MM.1S (cell line): ENCODE data around the gene MTNR1B.

Experiments
- DNase-seq: peaks from one replicate; pipeline ENCODE4 v3.0.0-alpha.2; 2015
- H2AFZ ChIP-seq: fragments of 300-600 bp; sonication (generic); 2 replicates; pipeline ENCODE4 v1.6.0; 2016; ENCODE audit warnings: antibody characterized with exemption, low read length
- H3F3A ChIP-seq: fragments of 300-600 bp; sonication (generic); 2 replicates; pipeline ENCODE4 v1.6.1; 2016; ENCODE audit warnings: mild to moderate bottlenecking, antibody characterized with exemption, low read length, moderate library complexity, mixed read lengths; ENCODE audit not compliant: insufficient read depth
- H3K27ac ChIP-seq: fragments of 300-600 bp; sonication (generic); 2 replicates; pipeline ENCODE4 v1.5.1; 2016; ENCODE audit warnings: mild to moderate bottlenecking, low read length
- H3K27me3 ChIP-seq: fragments of 300-600 bp; sonication (generic); replicated peaks from 2 replicates; pipeline ENCODE4 v1.6.0; 2016; ENCODE audit warnings: low read length; ENCODE audit not compliant: insufficient read depth
- H3K36me3 ChIP-seq: fragments of 300-600 bp; sonication (generic); replicated peaks from 2 replicates; pipeline ENCODE4 v1.6.1; 2016; ENCODE audit warnings: mild to moderate bottlenecking, low read length, mixed read lengths; ENCODE audit not compliant: insufficient read depth
- H3K4me1 ChIP-seq: fragments of 300-600 bp; sonication (generic); 2 replicates; pipeline ENCODE4 v1.6.1; 2016; ENCODE audit warnings: low read length, mixed read lengths
- H3K4me2 ChIP-seq: fragments of 300-600 bp; sonication (generic); 2 replicates; pipeline ENCODE4 v1.6.0; 2016; ENCODE audit warnings: low read depth, low read length
- H3K4me3 ChIP-seq: fragments of 300-600 bp; sonication (generic); 2 replicates; pipeline ENCODE4 v1.5.1; 2016; ENCODE audit warnings: low read length, mixed read lengths
- H3K79me2 ChIP-seq: fragments of 300-600 bp; sonication (generic); 2 replicates; pipeline ENCODE4 v1.6.1; 2016; ENCODE audit warnings: mixed run types, low read length, mixed read lengths
- H3K9ac ChIP-seq: fragments of 300-600 bp; sonication (generic); 2 replicates; pipeline ENCODE4 v1.6.1; 2016; ENCODE audit warnings: low read length, mixed read lengths
- H3K9me2 ChIP-seq: fragments of 300-600 bp; sonication (generic); replicated peaks from 2 replicates; pipeline ENCODE4 v1.6.1; 2016; ENCODE audit warnings: mild to moderate bottlenecking, low read length, mixed read lengths; ENCODE audit not compliant: insufficient read depth
- H3K9me3 ChIP-seq: fragments of 300-600 bp; sonication (generic); replicated peaks from 2 replicates; pipeline ENCODE4 v1.6.1; 2016; ENCODE audit warnings: mild to moderate bottlenecking, low read length, mixed read lengths; ENCODE audit not compliant: insufficient read depth
- H4K20me1 ChIP-seq: fragments of 300-600 bp; sonication (generic); 2 replicates; pipeline ENCODE4 v1.6.1; 2016; ENCODE audit warnings: mild to moderate bottlenecking, low read length, moderate library complexity, mixed read lengths; ENCODE audit not compliant: insufficient read depth
- EZH2 ChIP-seq: fragments of 300-600 bp; sonication (generic); optimal IDR thresholded peaks from 2 replicates; pipeline ENCODE3; 2017; ENCODE audit warnings: low read depth, mild to moderate bottlenecking, antibody characterized with exemption, low read length, mixed read lengths
- EZH2phosphoT487 ChIP-seq: fragments of 300-600 bp; sonication (generic); IDR thresholded peaks from 2 replicates; pipeline ENCODE4 v1.6.1; 2018; ENCODE audit warnings: antibody characterized with exemption, low read length
- TF ChIP-seq, protein P1 (sequence below): fragments of 300-600 bp; sonication (generic); IDR thresholded peaks from 2 replicates; pipeline ENCODE4 v1.5.1; 2016; ENCODE audit warnings: antibody characterized with exemption, low read length, mixed read lengths

The MTNR1B gene

GRCh38 chr11:92967867-92968266, 1.6 kb upstream of the MTNR1B start:
- no peaks in the 10 kb centered on the region for H3F3A ChIP-seq
- H3K79me2 ChIP-seq, result no peaks in the 10 kb centered on the region
- H3K27me3 ChIP-seq, result no peaks in the 10 kb centered on the region
- no peaks in the 10 kb centered on the region for H3K4me1 ChIP-seq
- H3K27ac ChIP-seq, result no peak overlapping the region
- H3K36me3 ChIP-seq, result no peaks in the 10 kb centered on the region
- H3K4me2 ChIP-seq, result no peak overlapping the region
- no peaks in the 10 kb centered on the region for H3K9me2 ChIP-seq
- H4K20me1 ChIP-seq, result no peaks in the 10 kb centered on the region
- DNase-seq, result no peak
- H2AFZ ChIP-seq, result no peak overlapping the region
- no peak for TF ChIP-seq EZH2phosphoT487
- TF ChIP-seq, protein P1, sequence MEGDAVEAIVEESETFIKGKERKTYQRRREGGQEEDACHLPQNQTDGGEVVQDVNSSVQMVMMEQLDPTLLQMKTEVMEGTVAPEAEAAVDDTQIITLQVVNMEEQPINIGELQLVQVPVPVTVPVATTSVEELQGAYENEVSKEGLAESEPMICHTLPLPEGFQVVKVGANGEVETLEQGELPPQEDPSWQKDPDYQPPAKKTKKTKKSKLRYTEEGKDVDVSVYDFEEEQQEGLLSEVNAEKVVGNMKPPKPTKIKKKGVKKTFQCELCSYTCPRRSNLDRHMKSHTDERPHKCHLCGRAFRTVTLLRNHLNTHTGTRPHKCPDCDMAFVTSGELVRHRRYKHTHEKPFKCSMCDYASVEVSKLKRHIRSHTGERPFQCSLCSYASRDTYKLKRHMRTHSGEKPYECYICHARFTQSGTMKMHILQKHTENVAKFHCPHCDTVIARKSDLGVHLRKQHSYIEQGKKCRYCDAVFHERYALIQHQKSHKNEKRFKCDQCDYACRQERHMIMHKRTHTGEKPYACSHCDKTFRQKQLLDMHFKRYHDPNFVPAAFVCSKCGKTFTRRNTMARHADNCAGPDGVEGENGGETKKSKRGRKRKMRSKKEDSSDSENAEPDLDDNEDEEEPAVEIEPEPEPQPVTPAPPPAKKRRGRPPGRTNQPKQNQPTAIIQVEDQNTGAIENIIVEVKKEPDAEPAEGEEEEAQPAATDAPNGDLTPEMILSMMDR, result no peak
- no peak for TF ChIP-seq EZH2
- no peaks in the 10 kb centered on the region for H3K9me3 ChIP-seq
- no peak overlapping the region for H3K9ac ChIP-seq
- no peak overlapping the region for H3K4me3 ChIP-seq

DNA sequence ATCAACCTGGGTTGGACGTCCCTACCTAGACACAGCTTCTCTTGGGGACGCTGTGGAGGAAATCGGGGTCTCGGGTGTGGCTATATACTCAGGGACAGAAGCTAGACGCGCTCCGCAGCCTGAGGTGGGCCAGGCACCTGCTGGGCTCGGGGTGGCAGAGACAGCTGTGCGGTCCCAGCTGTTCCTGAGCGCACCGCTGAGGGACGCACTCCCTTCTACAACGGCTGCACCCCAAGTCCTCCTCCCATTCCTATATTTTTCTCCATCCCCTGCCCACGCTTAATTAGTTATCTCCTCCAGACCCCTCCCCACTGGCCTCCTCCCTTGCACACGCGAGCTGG, 188 bp upstream of the MTNR1B start:
- Histone ChIP-seq H3K79me2 (no peaks in the 10 kb centered on the region), H2AFZ (no peak overlapping the region), H3K36me3 (no peaks in the 10 kb centered on the region), H3K9me3 (no peaks in the 10 kb centered on the region), H3K27ac (no peak overlapping the region), H4K20me1 (no peaks in the 10 kb centered on the region), H3K4me1 (no peaks in the 10 kb centered on the region), H3K9me2 (no peaks in the 10 kb centered on the region), H3K4me2 (no peak overlapping the region), H3K9ac (no peak overlapping the region), H3F3A (no peaks in the 10 kb centered on the region), H3K27me3 (no peaks in the 10 kb centered on the region), H3K4me3 (no peak overlapping the region)
- TF ChIP-seq EZH2 (no peak), EZH2phosphoT487 (no peak)
- TF ChIP-seq, protein P1, result no peak
- no peak for DNase-seq

DNA sequence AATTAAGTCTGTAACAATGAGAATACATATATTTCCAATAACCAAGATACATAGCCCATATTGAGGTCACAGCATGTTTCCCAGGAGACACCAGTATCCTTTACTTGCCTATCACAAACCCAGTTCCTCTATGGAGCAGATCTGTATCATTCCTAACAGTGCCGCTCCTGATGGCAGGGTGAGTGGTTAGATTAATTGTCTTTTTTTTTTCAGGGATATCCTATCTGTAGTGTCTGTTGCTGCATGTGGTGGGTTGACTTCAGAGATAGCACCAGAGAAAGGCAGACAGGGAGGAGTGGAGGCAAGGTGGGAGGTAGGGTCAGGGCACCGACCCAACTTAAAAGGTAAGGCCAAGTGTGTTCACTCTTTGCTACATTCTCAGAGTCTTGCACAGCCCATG, 2.8 kb downstream of the MTNR1B start:
- Histone ChIP-seq H3K27ac (no peak overlapping the region), H3K4me3 (no peak overlapping the region), H3K79me2 (no peaks in the 10 kb centered on the region), H3K27me3 (no peaks in the 10 kb centered on the region), H3K9me3 (no peaks in the 10 kb centered on the region), H3K4me1 (no peaks in the 10 kb centered on the region), H3K4me2 (no peak overlapping the region), H3K9me2 (no peaks in the 10 kb centered on the region), H3K9ac (no peak overlapping the region), H4K20me1 (no peaks in the 10 kb centered on the region), H3F3A (no peaks in the 10 kb centered on the region), H2AFZ (no peak overlapping the region), H3K36me3 (no peaks in the 10 kb centered on the region)
- no peak for TF ChIP-seq EZH2
- TF ChIP-seq EZH2phosphoT487, result no peak
- TF ChIP-seq, protein P1, result no peak
- no peak for DNase-seq

DNA sequence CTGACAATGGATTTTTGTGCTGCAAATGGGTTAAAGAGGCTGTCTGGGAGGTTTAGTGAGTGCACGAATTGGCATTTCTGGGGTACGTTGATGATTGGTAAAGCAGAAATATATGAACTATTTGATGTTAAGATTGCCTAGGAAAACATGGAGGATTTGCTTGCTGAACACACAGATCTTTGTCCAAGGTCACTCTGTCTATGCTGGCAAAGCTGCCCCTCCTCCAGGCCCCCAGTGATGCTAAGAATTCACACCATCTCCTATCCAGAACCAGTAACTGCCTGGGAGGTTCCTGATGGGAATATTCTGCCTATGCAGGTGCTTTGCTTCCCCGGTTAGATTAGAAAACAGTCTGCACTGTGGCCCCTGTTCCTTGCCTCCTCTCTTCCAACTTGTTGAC, 5.8 kb downstream of the MTNR1B start:
- Histone ChIP-seq H3K79me2 (no peaks in the 10 kb centered on the region), H3K9me2 (no peaks in the 10 kb centered on the region), H3K4me3 (no peak overlapping the region), H3K4me1 (no peaks in the 10 kb centered on the region), H3K9ac (no peak overlapping the region), H3K27me3 (no peaks in the 10 kb centered on the region), H3K27ac (no peak overlapping the region), H3F3A (no peaks in the 10 kb centered on the region), H2AFZ (no peak overlapping the region), H3K9me3 (no peaks in the 10 kb centered on the region), H3K36me3 (no peaks in the 10 kb centered on the region), H4K20me1 (no peaks in the 10 kb centered on the region), H3K4me2 (no peak overlapping the region)
- TF ChIP-seq, protein P1, result no peak
- no peak for TF ChIP-seq EZH2phosphoT487
- TF ChIP-seq EZH2, result no peak
- no peak for DNase-seq
